HG03280 (cell line): ENCODE measurements around the gene ACAN.

Experiments
- ATAC-seq: cut with Tn5 transposase; IDR thresholded peaks from one replicate; pipeline ENCODE4 v1.9.1; 2021; ENCODE audit warnings: mild to moderate bottlenecking, moderate library complexity; ENCODE audit not compliant: unreplicated experiment

The ACAN gene

GRCh38 chr15:88800738-88801137 is 2.5 kb upstream of the ACAN start:
- ATAC-seq, result no peak

GRCh38 chr15:88802250-88802990 is 816 bp upstream of the ACAN start:
- no peak for ATAC-seq

GRCh38 chr15:88802991-88803240 is 320 bp upstream of the ACAN start:
- ATAC-seq, result no peak

- no peak for ATAC-seq
Observed at GRCh38 chr15:88803920-88804247, 648 bp downstream of the ACAN start.

GRCh38 chr15:88804257-88804656 is 1.0 kb downstream of the ACAN start:
- ATAC-seq, result no peak

- ATAC-seq, result no peak
Observed at GRCh38 chr15:88805031-88805780, 2.0 kb downstream of the ACAN start.

- no peak for ATAC-seq
Observed at GRCh38 chr15:88810446-88810845, 7.2 kb downstream of the ACAN start.

GRCh38 chr15:88812133-88812532 is 8.9 kb downstream of the ACAN start:
- ATAC-seq, result no peak

- ATAC-seq, result no peak
Observed at GRCh38 chr15:88813960-88814359, 10.7 kb downstream of the ACAN start.

- ATAC-seq, result no peak
Observed at GRCh38 chr15:88814393-88814792, 11.2 kb downstream of the ACAN start.

GRCh38 chr15:88818920-88819319 is 15.7 kb downstream of the ACAN start:
- no peak for ATAC-seq

GRCh38 chr15:88821993-88822392 is 18.8 kb downstream of the ACAN start:
- no peak for ATAC-seq

- ATAC-seq, result no peak
Observed at GRCh38 chr15:88828791-88829190, 25.6 kb downstream of the ACAN start.

GRCh38 chr15:88830016-88830415 is 26.8 kb downstream of the ACAN start:
- ATAC-seq, result no peak

- no peak for ATAC-seq
Observed at GRCh38 chr15:88832820-88833730, 29.8 kb downstream of the ACAN start.

GRCh38 chr15:88833731-88834100 is 30.5 kb downstream of the ACAN start:
- ATAC-seq, result no peak

GRCh38 chr15:88834211-88834812 is 31.1 kb downstream of the ACAN start:
- ATAC-seq, result no peak

- no peak for ATAC-seq
Observed at GRCh38 chr15:88835119-88835518, 31.9 kb downstream of the ACAN start.

- ATAC-seq, result no peak
Observed at GRCh38 chr15:88835646-88836045, 32.4 kb downstream of the ACAN start.

GRCh38 chr15:88838667-88839066 is 35.4 kb downstream of the ACAN start:
- no peak for ATAC-seq

GRCh38 chr15:88839146-88839545 is 35.9 kb downstream of the ACAN start:
- no peak for ATAC-seq
